HG02973 (cell line): ENCODE data around the gene TMEM150B.
A peak's percentile ranks its signal among the peaks of the same experiment; 100 is the strongest.

Experiments
- ATAC-seq: cut with Tn5 transposase; IDR thresholded peaks from one replicate; pipeline ENCODE4 v1.9.1; 2021; ENCODE audit warnings: moderate library complexity; ENCODE audit not compliant: unreplicated experiment

Gene TMEM150B

DNA sequence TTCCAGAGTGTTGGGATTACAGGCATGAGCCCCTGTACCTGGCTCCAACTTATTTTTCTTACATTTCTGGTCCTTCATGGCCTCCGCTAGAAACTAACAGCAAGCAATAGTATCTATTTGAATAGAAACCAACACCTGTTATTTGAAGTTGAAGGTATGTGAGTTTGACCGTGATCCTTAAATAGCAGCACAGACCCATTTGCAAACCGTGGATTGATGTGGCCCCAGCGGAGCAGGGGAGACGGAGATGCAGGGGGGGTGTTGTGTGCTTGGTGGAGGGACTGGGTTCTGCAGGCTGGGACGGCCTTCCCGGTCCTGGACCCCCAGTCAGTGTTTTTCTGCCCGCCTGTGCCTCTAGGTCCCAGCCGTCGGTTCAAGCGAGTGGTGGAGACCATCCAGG, 16.9 kb downstream of the TMEM150B start:
- ATAC-seq: no peak

DNA sequence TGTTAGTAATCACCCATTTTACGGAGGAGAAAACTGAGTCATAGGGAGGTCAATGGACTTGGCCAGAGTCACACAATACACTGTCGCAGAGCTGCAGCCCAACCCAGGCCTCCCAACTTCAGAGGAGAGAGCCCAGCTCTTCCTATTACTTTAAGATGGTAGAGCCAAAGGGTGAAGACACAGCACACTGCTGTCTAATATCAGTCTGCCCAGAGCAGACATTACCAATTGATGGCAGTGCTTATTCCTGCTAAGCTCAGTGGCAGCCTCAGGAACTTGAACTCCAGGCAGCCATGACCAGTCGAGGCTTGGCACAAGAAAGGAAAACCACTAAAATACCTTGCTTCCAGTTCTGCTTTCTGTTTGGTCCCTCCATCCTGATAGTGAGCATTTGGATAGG, 18.4 kb downstream of the TMEM150B start:
- no peak for ATAC-seq

DNA sequence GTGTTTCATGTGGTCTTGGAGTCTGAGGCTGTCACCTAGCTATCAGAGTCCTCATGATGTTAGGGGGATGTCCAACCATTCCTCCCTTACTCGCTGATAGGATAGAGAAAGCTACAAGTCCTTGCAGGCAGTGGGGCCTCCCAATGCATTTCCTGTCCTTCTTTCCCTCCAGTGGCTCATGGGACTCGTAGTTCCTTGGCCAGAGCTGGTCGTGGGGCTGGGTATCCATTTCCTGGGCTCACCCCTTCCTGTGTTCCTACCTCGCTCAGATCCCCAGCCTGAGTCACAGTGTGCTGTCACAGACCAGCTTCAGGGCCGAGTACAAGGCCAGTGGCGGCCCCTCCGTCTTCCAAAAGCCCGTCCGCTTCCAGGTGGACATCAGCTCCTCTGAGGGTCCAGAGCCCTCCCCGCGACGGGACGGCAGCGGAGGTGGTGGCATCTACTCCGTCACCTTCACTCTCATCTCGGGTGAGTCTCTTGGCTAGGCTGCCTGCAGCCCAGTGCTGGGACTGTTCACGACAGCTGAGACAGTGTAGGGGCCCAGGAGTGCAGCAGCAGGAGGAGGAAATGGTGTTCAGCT, 19.1 kb downstream of the TMEM150B start:
- ATAC-seq: no peak

DNA sequence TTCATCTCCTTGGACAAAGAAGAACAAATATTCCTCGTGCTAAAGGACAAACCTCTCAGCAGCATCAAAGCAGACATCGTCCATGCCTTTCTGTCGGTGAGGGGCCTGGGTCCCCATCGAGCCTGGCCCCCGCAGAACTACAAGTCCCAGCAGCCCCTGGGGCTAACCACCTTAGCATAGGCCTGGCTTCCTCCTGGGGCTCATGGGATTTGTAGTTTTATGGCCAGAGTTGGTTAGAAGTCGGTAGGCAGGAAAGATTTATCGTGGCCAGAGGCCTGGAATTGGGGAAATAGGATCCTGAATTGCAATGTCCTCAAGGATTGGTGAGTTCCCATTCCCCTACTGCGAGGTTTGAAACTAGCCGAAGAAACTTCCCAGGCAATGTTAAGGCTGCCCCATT, 19.6 kb downstream of the TMEM150B start:
- no peak for ATAC-seq

DNA sequence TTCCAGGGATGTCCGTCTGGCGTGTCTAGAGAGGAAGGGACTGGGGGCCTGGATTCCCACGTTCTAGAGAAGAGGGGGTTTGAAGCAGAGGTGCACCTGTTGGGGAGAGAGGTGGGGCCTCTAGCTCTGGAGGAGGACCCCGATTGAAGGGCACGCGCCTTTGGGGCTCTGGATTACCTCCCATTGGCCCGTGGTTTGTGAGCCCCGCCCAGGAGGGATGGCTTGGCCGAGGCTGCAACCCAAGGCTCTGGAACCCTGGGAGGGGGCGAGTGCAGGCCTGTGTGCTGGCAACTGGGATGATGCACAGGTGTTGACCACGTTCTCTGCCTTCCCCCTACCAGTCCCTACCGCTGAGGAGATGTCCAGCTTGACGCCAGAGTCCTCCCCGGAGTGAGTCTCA, 20.2 kb downstream of the TMEM150B start:
- ATAC-seq: no peak

DNA sequence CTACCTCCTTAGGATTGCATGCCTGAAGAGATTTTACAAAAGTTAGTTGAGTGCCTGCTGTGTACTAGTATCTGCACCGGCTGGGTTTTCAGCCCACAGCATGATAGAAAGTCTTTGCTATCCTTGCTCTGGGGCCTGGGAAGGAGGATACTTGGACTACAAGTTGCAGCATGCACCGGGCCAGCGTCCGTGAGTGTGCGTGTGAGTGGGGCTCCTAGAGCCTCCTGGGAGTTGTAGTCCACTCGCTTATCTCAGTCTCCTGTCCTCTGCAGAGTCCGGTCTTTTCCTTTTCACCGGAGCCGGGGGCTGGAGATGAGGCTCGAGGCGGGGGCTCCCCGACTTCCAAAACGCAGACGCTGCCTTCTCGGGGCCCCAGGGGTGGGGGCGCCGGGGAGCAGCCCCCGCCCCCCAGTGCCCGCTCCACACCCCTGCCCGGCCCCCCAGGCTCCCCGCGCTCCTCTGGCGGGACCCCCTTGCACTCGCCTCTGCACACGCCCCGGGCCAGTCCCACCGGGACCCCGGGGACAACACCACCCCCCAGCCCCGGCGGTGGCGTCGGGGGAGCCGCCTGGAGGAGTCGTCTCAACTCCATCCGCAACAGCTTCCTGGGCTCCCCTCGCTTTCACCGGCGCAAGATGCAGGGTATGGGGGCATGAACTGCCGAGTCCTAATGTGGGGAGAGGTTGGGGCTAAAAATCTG, 20.7 kb downstream of the TMEM150B start:
- ATAC-seq: no peak

DNA sequence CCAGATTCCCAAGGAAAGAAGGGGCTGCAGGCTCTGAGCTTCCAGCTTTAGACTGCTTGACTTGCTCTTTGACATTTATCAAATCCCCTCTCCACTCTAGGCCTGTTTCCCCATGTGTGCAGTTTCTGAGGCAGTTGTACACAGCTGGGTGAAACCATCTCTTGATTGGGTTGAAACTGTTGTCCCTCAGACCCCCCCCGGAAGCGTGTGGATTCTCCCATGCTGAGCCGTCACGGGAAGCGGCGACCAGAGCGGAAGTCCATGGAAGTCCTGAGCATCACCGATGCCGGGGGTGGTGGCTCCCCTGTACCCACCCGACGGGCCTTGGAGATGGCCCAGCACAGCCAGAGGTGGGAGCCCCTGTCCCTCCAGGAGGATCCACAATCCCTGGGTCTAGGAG, 21.7 kb downstream of the TMEM150B start:
- ATAC-seq: no peak

DNA sequence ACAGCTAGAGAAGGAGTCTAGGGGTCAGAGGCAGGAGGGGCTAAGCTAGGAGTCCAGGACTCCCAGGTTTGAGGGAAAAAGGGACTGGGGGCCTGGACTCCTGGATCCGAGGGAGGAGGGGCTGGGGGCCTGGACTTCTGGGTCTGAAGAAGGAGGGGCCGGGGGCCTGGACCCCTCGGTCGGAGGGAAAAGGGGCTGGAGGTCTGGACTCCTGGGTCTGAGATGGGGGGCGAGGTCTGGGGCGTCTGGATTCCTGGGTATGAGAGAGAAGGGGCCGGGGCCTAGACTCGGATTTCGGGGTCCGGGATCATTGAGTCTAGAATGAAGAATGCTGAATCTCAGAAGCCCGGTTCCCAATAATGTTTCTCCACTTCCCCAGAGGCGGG, 22.8 kb downstream of the TMEM150B start:
- ATAC-seq: no peak

DNA sequence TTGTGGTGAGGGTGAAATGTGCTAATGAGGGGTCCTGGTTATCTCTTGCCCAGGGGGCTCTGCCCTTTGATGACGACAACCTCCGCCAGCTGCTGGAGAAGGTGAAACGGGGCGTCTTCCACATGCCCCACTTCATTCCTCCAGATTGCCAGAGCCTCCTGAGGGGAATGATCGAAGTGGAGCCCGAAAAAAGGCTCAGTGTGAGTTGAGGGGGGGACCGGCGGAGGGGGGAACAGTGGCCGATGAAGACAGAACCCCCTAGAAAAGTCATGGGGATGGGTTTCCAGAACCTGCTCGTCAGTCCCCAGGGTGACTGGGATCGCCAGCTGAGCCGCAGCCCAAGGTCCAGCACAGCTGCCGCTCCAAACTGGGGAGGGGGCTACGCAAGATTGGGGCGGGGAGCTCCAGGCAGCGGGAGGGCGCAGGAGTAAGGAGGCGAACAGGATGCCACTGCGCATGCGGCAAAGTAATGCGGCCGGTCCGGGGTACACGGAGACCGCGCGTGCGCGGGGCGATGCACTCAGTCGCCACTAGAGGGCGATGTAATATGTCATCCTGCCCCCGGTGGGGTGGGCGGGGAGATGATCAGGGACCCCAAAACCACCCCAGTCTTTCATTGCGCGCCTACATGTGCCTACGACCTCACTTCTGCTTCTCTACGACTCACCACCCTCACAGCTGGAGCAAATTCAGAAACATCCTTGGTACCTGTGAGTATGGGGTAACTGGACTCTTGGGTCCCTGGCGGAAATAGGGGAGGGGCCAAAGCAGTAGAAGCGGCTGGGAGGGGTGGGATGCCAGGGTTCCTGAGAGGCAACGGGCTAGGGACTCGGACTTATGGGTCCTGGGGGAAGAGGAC, 23.5 kb downstream of the TMEM150B start:
- ATAC-seq: peak; percentile 56

DNA sequence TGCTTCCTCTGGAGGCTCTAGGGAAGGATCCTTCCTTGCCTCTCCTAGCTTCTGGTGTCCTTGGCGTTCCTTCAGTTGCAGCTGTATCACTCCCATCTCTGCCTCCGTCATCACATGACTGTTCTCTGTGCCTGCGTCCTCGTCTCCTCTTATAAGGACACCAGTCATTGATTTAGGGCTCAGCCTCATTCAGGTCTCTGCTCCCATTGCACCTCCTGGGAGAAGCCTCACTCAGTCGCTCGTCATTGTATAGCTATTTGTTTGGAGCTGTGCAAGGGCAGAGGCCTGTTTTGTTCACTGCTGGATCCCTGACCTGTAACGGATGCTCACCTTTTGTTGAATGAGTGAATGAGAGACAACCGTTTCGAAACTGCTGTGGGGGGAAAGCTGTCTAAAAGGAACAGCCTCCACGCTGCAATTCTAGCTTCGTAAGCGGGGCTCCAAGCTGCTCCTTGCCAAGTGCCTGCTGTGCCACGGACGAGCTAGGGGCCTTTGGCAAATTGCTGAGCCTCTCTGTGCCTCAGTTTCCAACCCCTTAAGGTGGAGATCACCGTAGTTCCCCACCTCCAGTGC, 24.2 kb downstream of the TMEM150B start:
- ATAC-seq: no peak

DNA sequence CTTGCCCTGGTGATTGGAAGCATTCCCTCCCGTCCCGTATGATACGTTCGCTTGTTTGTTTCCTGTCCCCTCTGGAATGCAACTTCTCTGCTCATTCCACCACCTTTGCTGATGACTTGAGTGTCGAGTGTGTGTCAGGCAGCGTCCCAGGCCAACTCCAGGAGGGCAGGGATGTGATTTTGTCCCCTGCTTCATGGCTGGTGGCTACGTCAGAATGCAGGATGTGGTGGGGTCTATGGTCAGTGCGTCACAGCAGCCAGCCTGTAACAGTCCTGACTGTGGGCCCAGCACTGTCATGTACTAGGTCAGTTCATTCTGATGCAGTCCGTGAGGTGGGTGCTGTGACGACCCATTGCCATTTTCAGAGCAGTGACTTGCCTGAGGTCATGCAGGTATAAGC, 25.1 kb downstream of the TMEM150B start:
- ATAC-seq: no peak

DNA sequence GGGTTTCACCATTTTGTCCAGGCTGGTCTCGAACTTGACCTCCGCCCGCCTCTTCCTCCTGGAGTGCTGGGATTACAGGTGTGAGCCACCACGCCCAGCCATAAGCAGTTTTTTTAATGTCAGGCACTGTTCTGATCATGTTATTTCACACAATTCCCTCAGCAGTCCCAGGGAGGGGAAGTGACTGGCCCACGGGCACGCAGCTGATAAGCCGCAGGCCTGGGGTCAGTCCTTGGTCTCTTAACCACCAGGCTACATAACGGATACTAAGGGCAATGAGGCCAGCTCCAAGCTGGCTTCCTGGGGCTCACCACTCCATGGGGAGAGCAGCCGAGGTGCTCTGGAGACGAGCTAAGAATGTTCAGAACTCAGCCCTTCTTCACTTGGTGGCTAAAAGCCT, 27.9 kb downstream of the TMEM150B start:
- no peak for ATAC-seq

DNA sequence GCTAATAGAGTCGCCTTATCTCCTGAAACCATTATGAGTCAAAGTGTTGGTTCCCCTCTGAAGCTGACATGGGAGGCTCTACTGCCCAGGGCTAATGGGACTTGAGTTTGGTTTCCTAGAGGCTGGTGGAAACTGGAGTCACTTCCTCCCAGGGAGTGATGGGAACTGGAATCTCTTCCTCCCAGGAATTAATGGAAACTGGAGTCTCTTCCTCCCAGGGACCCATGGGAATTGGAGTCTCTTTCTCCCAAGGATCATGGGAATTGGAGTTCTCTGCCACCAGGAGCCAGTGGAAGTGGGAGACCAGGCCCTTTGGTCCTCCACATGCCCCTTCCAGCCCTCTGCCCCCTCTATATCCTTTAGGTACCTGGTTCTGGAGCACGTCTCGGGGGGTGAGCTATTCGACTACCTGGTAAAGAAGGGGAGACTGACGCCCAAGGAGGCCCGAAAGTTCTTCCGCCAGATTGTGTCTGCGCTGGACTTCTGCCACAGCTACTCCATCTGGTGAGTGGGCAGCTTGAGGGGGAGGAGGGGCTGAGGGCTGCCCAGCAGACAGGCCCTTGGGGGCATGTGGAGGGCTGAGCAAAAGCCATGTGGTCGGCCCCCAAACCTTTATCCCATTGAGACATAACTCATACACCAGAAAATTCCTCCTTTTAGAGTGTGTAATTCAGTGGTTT, 35.9 kb downstream of the TMEM150B start:
- no peak for ATAC-seq

DNA sequence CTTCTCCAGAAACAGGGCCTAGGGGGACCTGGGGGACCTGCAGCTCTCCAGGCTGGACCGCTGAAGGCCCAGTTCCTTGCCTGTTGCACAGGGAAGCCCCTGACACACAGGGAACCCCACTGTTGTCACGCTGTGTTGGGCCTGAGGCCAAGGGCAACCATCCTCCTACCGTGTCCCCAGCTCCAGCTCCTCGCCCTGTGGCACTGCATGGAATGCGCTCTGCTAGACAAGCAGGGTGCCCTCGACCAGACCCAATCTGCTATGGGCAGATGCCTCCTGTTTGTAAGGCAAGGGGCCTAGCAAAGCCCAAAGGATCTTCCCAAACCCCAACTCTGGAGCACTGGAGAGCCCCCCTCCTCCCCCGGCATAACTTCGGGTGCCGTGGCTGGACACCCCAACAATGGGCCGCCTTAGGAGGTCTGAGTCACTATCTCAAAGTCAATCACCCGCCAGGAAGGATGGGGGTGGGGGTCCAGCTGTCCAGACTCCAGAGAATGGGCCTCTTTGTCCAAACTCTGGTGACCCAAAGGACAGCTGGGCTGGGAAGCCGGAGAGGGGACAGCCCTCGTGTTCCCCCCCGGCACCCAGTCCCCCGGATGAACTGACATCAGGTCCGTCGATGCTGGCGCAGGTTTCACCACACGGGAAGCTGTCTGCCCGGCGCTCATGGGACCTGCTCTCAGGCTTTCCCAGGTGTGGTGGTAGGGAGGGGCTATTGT, 37.6 kb downstream of the TMEM150B start:
- ATAC-seq: no peak

DNA sequence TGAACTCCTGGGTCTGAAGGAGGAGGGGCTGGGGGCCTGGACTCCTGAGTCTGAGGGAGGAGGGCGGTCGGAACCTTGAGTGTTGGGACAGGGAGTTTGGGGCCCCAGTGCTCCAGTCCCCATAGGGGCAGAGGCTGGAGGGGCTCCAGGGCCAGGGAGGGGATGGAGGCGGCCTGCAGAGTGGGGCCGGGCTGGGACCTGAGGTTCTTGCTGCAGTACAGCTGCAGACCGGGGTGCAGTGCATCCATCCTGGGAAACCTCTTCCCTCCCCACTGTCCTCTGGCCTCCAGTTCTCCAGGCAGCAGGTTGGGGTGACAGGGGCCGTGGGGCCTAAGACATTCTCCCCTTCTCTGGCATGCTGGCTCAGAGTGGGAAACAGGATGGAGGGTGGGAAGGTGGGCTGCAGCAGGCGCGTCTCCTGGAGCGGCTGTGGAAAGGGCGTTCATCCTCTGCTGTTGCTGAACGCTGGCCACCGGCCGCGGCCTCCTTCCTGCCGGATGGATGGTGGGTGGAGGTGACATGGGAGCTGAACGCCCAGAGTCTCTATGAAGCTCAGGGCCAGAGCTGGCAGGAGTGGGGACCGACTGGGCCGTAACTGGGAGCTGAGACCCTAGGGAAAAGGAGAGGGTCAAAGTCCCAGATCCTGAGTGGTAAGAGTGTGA, 39.8 kb downstream of the TMEM150B start:
- ATAC-seq: no peak

DNA sequence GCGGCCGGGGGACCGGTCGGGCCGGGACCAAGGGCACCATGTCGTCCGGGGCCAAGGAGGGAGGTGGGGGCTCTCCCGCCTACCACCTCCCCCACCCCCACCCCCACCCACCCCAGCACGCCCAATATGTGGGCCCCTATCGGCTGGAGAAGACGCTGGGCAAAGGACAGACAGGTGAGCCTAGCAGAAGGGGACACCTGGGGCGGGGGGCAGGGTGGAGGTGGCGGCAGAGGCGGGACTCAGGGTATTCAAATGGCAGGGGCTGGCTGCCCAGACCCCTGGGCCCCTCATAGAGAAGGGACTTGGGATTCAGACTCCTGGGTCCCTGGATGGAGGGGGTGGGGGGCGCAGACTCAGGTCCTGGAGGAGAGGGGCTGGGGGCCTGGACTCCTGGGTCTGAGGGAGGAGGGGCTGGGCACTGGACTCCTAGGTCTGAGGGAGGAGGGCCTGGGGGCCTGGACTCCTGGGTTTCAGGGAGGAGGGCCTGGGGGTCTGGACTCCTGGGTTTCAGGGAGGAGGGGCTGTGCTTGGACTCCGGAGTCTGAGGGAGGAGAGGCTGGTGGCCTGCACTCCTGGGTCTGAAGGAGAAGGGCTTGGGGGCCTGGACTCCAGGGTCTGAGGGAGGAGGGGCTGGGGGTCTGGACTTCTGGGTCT, 40.6 kb downstream of the TMEM150B start:
- ATAC-seq: no peak

DNA sequence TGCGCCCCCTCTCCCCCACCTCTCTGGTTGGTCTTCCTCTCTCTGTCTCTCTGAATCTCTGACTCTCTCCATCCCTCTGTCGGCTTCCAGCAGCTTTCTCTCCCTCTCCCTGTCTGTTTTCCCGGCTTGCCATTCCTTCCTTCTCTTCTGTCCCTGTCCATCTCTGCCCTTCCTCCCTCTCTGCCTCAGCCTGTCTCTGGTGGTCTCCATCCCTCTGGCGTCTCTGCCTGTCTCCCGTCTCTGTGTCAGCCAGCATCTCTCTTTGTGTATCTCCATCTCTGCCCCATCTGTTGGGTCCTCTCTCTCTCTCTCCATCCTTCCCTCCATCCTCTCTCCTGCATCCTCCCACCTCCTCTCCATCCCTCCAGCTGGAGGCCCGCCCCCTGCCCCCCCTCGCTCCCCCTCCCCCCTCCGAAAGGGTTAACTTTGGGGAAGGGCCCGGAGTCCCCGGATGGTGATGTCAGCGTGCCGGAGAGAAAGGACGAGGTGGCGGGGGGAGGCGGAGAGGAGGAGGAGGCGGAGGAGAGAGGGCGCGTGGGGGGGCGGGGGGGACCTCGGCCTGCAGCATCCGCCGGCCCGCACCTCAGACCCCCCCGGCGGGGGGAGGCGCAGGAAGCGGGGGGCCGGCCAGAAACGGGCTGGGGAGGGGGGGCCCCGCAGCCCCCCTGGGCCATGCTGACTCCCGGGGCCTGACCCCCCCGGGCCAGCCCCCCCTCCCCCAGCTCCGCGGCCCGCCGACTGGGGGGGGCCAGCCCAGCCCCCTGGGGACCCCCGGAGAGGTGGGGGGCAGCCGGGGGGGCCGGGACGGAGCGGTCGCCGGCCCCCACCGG, 41.4 kb downstream of the TMEM150B start, which contains the start of gene BRSK1:
Gene BRSK1 (plus strand): TSS at position 450 of the 830 bp plus-strand sequence. CDS start 446 bp downstream, outside the sequence.
- no peak for ATAC-seq
